GM12878 (cell line): ENCODE measurements around the gene IGLON5.

ENCODE experiments used
- CREB1 ChIP-seq: IDR thresholded peaks from 2 replicates; pipeline ENCODE4 v1.6.1; 2012; ENCODE audit warnings: low read depth, mild to moderate bottlenecking, inconsistent platforms
- DPF2 ChIP-seq: fragments of 450-650 bp; IDR thresholded peaks from 2 replicates; pipeline ENCODE4 v1.6.1; 2017; ENCODE audit warnings: mild to moderate bottlenecking
- EGR1 ChIP-seq, 2 experiments: IDR thresholded peaks; 1 replicate in 1 of 2; 2 replicates in 1 of 2; pipeline ENCODE4 v1.6.1; 2011 to 2012; ENCODE audit warnings: low read depth in 2 of 2, low read length in 2 of 2, borderline replicate concordance in 1 of 2, mild to moderate bottlenecking in 1 of 2, moderate library complexity in 1 of 2
- EP300 ChIP-seq, 2 experiments: fragments of 150-350 bp in 1 of 2; IDR thresholded peaks; 2 replicates each; pipeline ENCODE4 v1.6.1; 2011 to 2012; ENCODE audit warnings: low read depth in 2 of 2, low read length in 2 of 2, borderline replicate concordance in 1 of 2, improper control_type of control experiment in 1 of 2, inconsistent platforms in 1 of 2; ENCODE audit not compliant: control insufficient read depth in 1 of 2
- EZH2 ChIP-seq: IDR thresholded peaks from 2 replicates; pipeline ENCODE4 v1.6.1; 2012; ENCODE audit warnings: low read depth, mild to moderate bottlenecking, control low read depth, inconsistent platforms, low read length, borderline replicate concordance; ENCODE audit not compliant: control insufficient read depth
- IKZF2 ChIP-seq, 2 experiments: fragments of 450-650 bp; IDR thresholded peaks; 2 replicates each; pipeline ENCODE4 v1.6.1; 2017; ENCODE audit warnings: mild to moderate bottlenecking in 2 of 2, moderate library complexity in 2 of 2
- MYC ChIP-seq: IDR thresholded peaks from 2 replicates; pipeline ENCODE4 v1.6.1; 2011; ENCODE audit warnings: mild to moderate bottlenecking, low read length, moderate library complexity, inconsistent platforms; ENCODE audit not compliant: insufficient read depth, insufficient replicate concordance, insufficient read length, severe bottlenecking
- POLR2A ChIP-seq: IDR thresholded peaks from 2 replicates; pipeline ENCODE4 v1.6.1; 2011; ENCODE audit warnings: low read depth, mild to moderate bottlenecking, low read length
- POLR2AphosphoS5 ChIP-seq: IDR thresholded peaks from 2 replicates; pipeline ENCODE4 v1.6.1; 2011; ENCODE audit warnings: mild to moderate bottlenecking, low read length, inconsistent platforms
- RAD21 ChIP-seq: IDR thresholded peaks from 2 replicates; pipeline ENCODE4 v1.6.1; 2011; ENCODE audit warnings: mild to moderate bottlenecking, low read depth, low read length, moderate library complexity; ENCODE audit not compliant: insufficient read depth
- TARDBP ChIP-seq: IDR thresholded peaks from 2 replicates; pipeline ENCODE4 v1.6.1; 2016; ENCODE audit warnings: borderline replicate concordance
- ZNF274 ChIP-seq: IDR thresholded peaks from one replicate; pipeline ENCODE4 v1.8.0; 2011; ENCODE audit not compliant: insufficient read length, insufficient read depth
- TF ChIP-seq, protein P1 (sequence below), 3 experiments: IDR thresholded peaks in 2 of 3; conservative IDR thresholded peaks in 1 of 3; 2 replicates each; pipeline ENCODE4 v1.5.1; 2011; ENCODE audit warnings: low read depth in 3 of 3, low read length in 3 of 3, mild to moderate bottlenecking in 3 of 3, control low read depth in 2 of 3, moderate library complexity in 2 of 3, inconsistent platforms in 1 of 3, mixed read lengths in 1 of 3; ENCODE audit not compliant: control insufficient read depth in 2 of 3, insufficient read depth in 1 of 3; ENCODE audit errors: extremely low read depth in 1 of 3
- TF ChIP-seq, protein P2 (sequence below): fragments of 450-650 bp; IDR thresholded peaks from 2 replicates; pipeline ENCODE4 v1.6.1; 2014; ENCODE audit warnings: mild to moderate bottlenecking

DNA sequence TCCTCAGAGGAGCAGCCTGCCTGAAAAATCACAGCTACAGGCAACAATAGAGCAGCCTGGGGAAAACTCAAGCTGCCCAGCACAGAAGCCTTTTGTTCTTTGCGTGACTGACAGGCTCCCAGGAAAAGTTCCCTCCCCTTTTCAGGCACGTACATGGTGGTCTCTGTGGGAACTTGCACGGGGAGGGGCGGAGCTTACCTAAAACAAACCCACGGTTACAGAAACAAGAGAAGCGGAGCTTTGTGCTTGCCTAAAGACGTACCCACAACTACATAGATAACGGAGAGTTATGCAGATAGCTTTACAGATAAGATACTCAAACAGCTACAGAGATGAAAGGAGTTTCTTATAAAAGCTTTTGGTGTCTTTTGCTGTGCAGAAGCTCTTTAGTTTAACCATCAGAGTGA, 43.3 kb downstream of the IGLON5 start:
- TF ChIP-seq IKZF2 (IDR thresholded peaks at IDR 0.05) (no peak), EP300 (IDR thresholded peaks at IDR 0.05; ENCODE audit: borderline replicate concordance in 1 of 2, control insufficient read depth in 1 of 2, low read depth in 2 of 2, low read length in 2 of 2) (no peak), POLR2AphosphoS5 (no peak), TARDBP (no peak), RAD21 (no peak), DPF2 (no peak), POLR2A (no peak), ZNF274 (no peak), EGR1 (IDR thresholded peaks at IDR 0.05; ENCODE audit: borderline replicate concordance in 1 of 2, low read depth in 2 of 2, low read length in 2 of 2) (no peak), EZH2 (no peak), CREB1 (no peak), MYC (no peak)
- TF ChIP-seq, protein P1, sequence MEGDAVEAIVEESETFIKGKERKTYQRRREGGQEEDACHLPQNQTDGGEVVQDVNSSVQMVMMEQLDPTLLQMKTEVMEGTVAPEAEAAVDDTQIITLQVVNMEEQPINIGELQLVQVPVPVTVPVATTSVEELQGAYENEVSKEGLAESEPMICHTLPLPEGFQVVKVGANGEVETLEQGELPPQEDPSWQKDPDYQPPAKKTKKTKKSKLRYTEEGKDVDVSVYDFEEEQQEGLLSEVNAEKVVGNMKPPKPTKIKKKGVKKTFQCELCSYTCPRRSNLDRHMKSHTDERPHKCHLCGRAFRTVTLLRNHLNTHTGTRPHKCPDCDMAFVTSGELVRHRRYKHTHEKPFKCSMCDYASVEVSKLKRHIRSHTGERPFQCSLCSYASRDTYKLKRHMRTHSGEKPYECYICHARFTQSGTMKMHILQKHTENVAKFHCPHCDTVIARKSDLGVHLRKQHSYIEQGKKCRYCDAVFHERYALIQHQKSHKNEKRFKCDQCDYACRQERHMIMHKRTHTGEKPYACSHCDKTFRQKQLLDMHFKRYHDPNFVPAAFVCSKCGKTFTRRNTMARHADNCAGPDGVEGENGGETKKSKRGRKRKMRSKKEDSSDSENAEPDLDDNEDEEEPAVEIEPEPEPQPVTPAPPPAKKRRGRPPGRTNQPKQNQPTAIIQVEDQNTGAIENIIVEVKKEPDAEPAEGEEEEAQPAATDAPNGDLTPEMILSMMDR (IDR thresholded peaks at IDR 0.05 in 2 of 3, conservative IDR thresholded peaks at IDR 0.05 in 1 of 3; ENCODE audit: control insufficient read depth in 2 of 3, extremely low read depth in 1 of 3, insufficient read depth in 1 of 3, low read depth in 3 of 3, low read length in 3 of 3): no peak
- TF ChIP-seq, protein P2, sequence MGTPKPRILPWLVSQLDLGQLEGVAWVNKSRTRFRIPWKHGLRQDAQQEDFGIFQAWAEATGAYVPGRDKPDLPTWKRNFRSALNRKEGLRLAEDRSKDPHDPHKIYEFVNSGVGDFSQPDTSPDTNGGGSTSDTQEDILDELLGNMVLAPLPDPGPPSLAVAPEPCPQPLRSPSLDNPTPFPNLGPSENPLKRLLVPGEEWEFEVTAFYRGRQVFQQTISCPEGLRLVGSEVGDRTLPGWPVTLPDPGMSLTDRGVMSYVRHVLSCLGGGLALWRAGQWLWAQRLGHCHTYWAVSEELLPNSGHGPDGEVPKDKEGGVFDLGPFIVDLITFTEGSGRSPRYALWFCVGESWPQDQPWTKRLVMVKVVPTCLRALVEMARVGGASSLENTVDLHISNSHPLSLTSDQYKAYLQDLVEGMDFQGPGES: no peak
